Upper lobe of left lung (tissue), 6 donors: ENCODE data around the gene OSBP2. TPM values are rescaled to one million over a fixed set of nuclear protein-coding genes. Genes with fewer than 3 reads are reported as not detected.

ENCODE experiments used
- ATAC-seq, 2 donors: fragments of 200-7000 bp; cut with Tn5 transposase; one replicate each; pipeline ENCODE4 v1.9.1; 2022; ENCODE audit warnings: mild to moderate bottlenecking in 2 of 2, moderate library complexity in 2 of 2; ENCODE audit not compliant: low FRiP score in 2 of 2
- DNase-seq, 2 donors: peaks; one replicate each; pipeline ENCODE4 v3.0.0-alpha.2; 2019 to 2020
- H3K27ac ChIP-seq, 4 donors: fragments of 200-600 bp; sonication (generic); one replicate each; pipeline ENCODE4 v1.5.1; 2016 to 2019
- H3K27me3 ChIP-seq, 4 donors: fragments of 200-600 bp; sonication (generic); one replicate each; pipeline ENCODE4 v1.5.1; 2017 to 2019
- H3K36me3 ChIP-seq, 4 donors: fragments of 200-600 bp; sonication (generic); one replicate each; pipeline ENCODE4 v1.5.1; 2016 to 2019
- H3K4me1 ChIP-seq, 4 donors: fragments of 200-600 bp; sonication (generic); one replicate each; pipeline ENCODE4 v1.5.1; 2018 to 2019
- H3K4me3 ChIP-seq, 4 donors: fragments of 200-600 bp; sonication (generic); one replicate each; pipeline ENCODE4 v1.5.1; 2017 to 2019; ENCODE audit warnings: mild to moderate bottlenecking in 2 of 4, moderate library complexity in 1 of 4
- H3K9me3 ChIP-seq, 4 donors: fragments of 200-600 bp; sonication (generic); one replicate each; pipeline ENCODE4 v1.5.1; 2018 to 2019
- CTCF ChIP-seq, 6 experiments: fragments of 450-650 bp in 4 of 6; fragments of 200-600 bp in 2 of 6; sonication (generic) in 2 of 6; IDR thresholded peaks; one replicate each; pipeline ENCODE4 v1.5.1; 2016 to 2019; ENCODE audit warnings: antibody characterized with exemption in 6 of 6
- EP300 ChIP-seq, 4 donors: sonication (generic); formaldehyde crosslinking; IDR thresholded peaks; one replicate each; pipeline ENCODE4 v1.5.1; 2017; ENCODE audit warnings: antibody characterized with exemption in 4 of 4, control low read depth in 2 of 4
- POLR2A ChIP-seq, 4 donors: fragments of 450-650 bp; IDR thresholded peaks; one replicate each; pipeline ENCODE4 v1.5.1; 2016 to 2017; ENCODE audit warnings: antibody characterized with exemption in 4 of 4, mild to moderate bottlenecking in 2 of 4
- POLR2AphosphoS5 ChIP-seq, 2 donors: sonication (generic); formaldehyde crosslinking; IDR thresholded peaks; one replicate each; pipeline ENCODE4 v1.5.1; 2017; ENCODE audit warnings: antibody characterized with exemption in 2 of 2
- WGBS, 2 donors: methylation state at CpG; one replicate each; pipeline ENCODE4 v1.1.5; 2017 to 2018; 5-methylcytosine and 5-hydroxymethylcytosine counted together
- total RNA-seq, 6 donors: library from RNA; depleted of rRNA in 4 of 6; stranded (reverse); fragments of >200 nt in 4 of 6; gene quantifications; one replicate each; pipeline versions ENCODE4 v1.1.0 to v1.2.1, GENCODE V29; 2016 to 2021
- donor health status: DM: no; HTN: no; CAD: no; lungs with moderate emphysema.
- donor health status: DM: no; HTN: yes; CAD: no; lungs with severe emphysema.

Gene OSBP2
- total RNA-seq, 6 donors from 2014 or later, result 3.5 to 14.5 (median 5.0) TPM

GRCh38 chr22:30892731-30893221, 198.1 kb downstream of the OSBP2 start:
- Histone ChIP-seq H3K27me3 (no peaks in the 10 kb centered on the region), H3K9me3 (no peaks in the 10 kb centered on the region), H3K36me3 (peaks cover 0 to 5% (median 0%) of the 10 kb centered on the region in 4 donors), H3K27ac (no peak overlapping the region), H3K4me3 (no peak overlapping the region), H3K4me1 (no peaks in the 10 kb centered on the region)
- no peak for DNase-seq
- peak in 1 of 2 donors; percentile 18 for ATAC-seq
- 96 to 100% methylated on average over 1 to 5 of the region's 5 CpGs for WGBS, 2 donors
- TF ChIP-seq POLR2A (IDR thresholded peaks at IDR 0.05) (no peak), CTCF (IDR thresholded peaks at IDR 0.05) (no peak), EP300 (IDR thresholded peaks at IDR 0.05) (no peak), POLR2AphosphoS5 (IDR thresholded peaks at IDR 0.05) (no peak)

- H3K36me3 ChIP-seq, result peaks cover 0 to 5% (median 0%) of the 10 kb centered on the region in 4 donors
- no peak for DNase-seq
- WGBS, 2 donors, result 80 to 91% methylated on average over 18 to 21 of the region's 23 CpGs
These were observed 199.0 kb downstream of the OSBP2 start for GRCh38 chr22:30893434-30894370.

GRCh38 chr22:30894371-30894740, 199.7 kb downstream of the OSBP2 start:
- Histone ChIP-seq H3K4me3 (no peak overlapping the region), H3K27me3 (no peaks in the 10 kb centered on the region), H3K4me1 (no peaks in the 10 kb centered on the region), H3K27ac (no peak overlapping the region), H3K36me3 (peaks cover 0 to 5% (median 0%) of the 10 kb centered on the region in 4 donors), H3K9me3 (peaks cover 4 to 9% (median 5%) of the 10 kb centered on the region in 4 donors)
- no peak for ATAC-seq
- no peak for DNase-seq
- 82 to 92% methylated on average over 3 of the region's 3 CpGs for WGBS, 2 donors
- TF ChIP-seq POLR2A (IDR thresholded peaks at IDR 0.05), result no peak
- no peak for TF ChIP-seq EP300 (IDR thresholded peaks at IDR 0.05)
- TF ChIP-seq POLR2AphosphoS5 (IDR thresholded peaks at IDR 0.05), result no peak
- no peak for TF ChIP-seq CTCF (IDR thresholded peaks at IDR 0.05)

More at GRCh38 chr22:30893434-30894370, 199.0 kb downstream of the OSBP2 start:
- H3K27ac ChIP-seq, result no peak overlapping the region
- H3K4me1 ChIP-seq, result no peaks in the 10 kb centered on the region
- ATAC-seq, result no peak
- H3K4me3 ChIP-seq, result no peak overlapping the region
- H3K9me3 ChIP-seq, result peaks cover 0 to 3% (median 0%) of the 10 kb centered on the region in 4 donors
- H3K27me3 ChIP-seq, result no peaks in the 10 kb centered on the region
- TF ChIP-seq CTCF (IDR thresholded peaks at IDR 0.05) (no peak), POLR2A (IDR thresholded peaks at IDR 0.05) (no peak), EP300 (IDR thresholded peaks at IDR 0.05) (no peak), POLR2AphosphoS5 (IDR thresholded peaks at IDR 0.05) (no peak)

- peaks cover 7 to 16% (median 8%) of the 10 kb centered on the region in 4 donors for H3K9me3 ChIP-seq
- H3K4me3 ChIP-seq, result no peak overlapping the region
- 74 to 75% methylated on average over 16 of the region's 16 CpGs for WGBS, 2 donors
- DNase-seq, result no peak
- no peak for ATAC-seq
- TF ChIP-seq POLR2A (IDR thresholded peaks at IDR 0.05), result no peak
- no peak for TF ChIP-seq CTCF (IDR thresholded peaks at IDR 0.05)
- TF ChIP-seq POLR2AphosphoS5 (IDR thresholded peaks at IDR 0.05), result no peak
- no peak for TF ChIP-seq EP300 (IDR thresholded peaks at IDR 0.05)
- H3K27me3 ChIP-seq, result no peaks in the 10 kb centered on the region
- H3K27ac ChIP-seq, result no peak overlapping the region
- no peaks in the 10 kb centered on the region for H3K36me3 ChIP-seq
- no peaks in the 10 kb centered on the region for H3K4me1 ChIP-seq
These were observed 208.1 kb downstream of the OSBP2 start for GRCh38 chr22:30902496-30903357.
